ENCODE results near the gene PHACTR4. TPM values are rescaled to one million over a fixed set of nuclear protein-coding genes. Genes with fewer than 3 reads are reported as not detected.
A peak's percentile ranks its signal among the peaks of the same experiment; 100 is the strongest.

The PHACTR4 gene
- total and polyA plus RNA-seq, 2 experiments from 2014 or later: 35.4 to 47.1 TPM

GRCh38 chr1:28518000-28518744 lies 148.6 kb downstream of the PHACTR4 start:
- Histone ChIP-seq H3K27ac (ENCODE audit: low read depth) (peak overlapping the region; percentile 100), H3K4me3 (peak overlapping the region; percentile 87), H3K9me2 (ENCODE audit: insufficient read depth) (no peaks in the 10 kb centered on the region), H3K4me1 (ENCODE audit: insufficient read depth) (peaks cover 27% of the 10 kb centered on the region), H3K4me2 (peak overlapping the region; percentile 99), H3K27me3 (ENCODE audit: insufficient read depth) (no peaks in the 10 kb centered on the region), H3K36me3 (ENCODE audit: insufficient read depth) (no peaks in the 10 kb centered on the region), H4K20me1 (replicated peaks; ENCODE audit: insufficient read depth) (peaks cover 20% of the 10 kb centered on the region; the same call in 1 of the 2 replicates), H3K79me2 (replicated peaks; ENCODE audit: insufficient read depth) (peaks cover 46% of the 10 kb centered on the region), H2AFZ (peak overlapping the region; percentile 76; the same call in 1 of the 2 replicates), H3F3A (replicated peaks; ENCODE audit: low read depth) (peaks cover 49% of the 10 kb centered on the region)
- H3K36me3 Mint-ChIP-seq (ENCODE audit: low read depth): peaks cover 45% of the 10 kb centered on the region
- peaks cover 14% of the 10 kb centered on the region; the same call in 2 of the 3 replicates for H3K9me3 Mint-ChIP-seq
- H3K4me3 Mint-ChIP-seq: peak overlapping the region; percentile 84
- TF ChIP-seq ETS1 (IDR thresholded peaks at IDR 0.05) (0 out of 2 replicates have a peak, but pooled peaks have one; percentile 27), ZNF331 (CRISPR knock-in tag; IDR thresholded peaks at IDR 0.05; ENCODE audit: low read depth) (no peak), POLR2AphosphoS5 (IDR thresholded peaks at IDR 0.05; ENCODE audit: low read depth) (peak; percentile 81)
- TF ChIP-seq, protein P1, sequence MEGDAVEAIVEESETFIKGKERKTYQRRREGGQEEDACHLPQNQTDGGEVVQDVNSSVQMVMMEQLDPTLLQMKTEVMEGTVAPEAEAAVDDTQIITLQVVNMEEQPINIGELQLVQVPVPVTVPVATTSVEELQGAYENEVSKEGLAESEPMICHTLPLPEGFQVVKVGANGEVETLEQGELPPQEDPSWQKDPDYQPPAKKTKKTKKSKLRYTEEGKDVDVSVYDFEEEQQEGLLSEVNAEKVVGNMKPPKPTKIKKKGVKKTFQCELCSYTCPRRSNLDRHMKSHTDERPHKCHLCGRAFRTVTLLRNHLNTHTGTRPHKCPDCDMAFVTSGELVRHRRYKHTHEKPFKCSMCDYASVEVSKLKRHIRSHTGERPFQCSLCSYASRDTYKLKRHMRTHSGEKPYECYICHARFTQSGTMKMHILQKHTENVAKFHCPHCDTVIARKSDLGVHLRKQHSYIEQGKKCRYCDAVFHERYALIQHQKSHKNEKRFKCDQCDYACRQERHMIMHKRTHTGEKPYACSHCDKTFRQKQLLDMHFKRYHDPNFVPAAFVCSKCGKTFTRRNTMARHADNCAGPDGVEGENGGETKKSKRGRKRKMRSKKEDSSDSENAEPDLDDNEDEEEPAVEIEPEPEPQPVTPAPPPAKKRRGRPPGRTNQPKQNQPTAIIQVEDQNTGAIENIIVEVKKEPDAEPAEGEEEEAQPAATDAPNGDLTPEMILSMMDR (conservative IDR thresholded peaks at IDR 0.05; ENCODE audit: low read depth in 2 of 2): peak; percentile 87 to 88
- H3K4me1 Mint-ChIP-seq: peaks cover 38% of the 10 kb centered on the region
- DNase-seq (ENCODE audit: low spot score) (peak; percentile 95), ATAC-seq (peak; percentile 41)
- H3K27me3 Mint-ChIP-seq (ENCODE audit: insufficient read depth, low read depth, poor library complexity): peaks cover 40% of the 10 kb centered on the region
- peak overlapping the region; percentile 97 for H3K27ac Mint-ChIP-seq

DNA sequence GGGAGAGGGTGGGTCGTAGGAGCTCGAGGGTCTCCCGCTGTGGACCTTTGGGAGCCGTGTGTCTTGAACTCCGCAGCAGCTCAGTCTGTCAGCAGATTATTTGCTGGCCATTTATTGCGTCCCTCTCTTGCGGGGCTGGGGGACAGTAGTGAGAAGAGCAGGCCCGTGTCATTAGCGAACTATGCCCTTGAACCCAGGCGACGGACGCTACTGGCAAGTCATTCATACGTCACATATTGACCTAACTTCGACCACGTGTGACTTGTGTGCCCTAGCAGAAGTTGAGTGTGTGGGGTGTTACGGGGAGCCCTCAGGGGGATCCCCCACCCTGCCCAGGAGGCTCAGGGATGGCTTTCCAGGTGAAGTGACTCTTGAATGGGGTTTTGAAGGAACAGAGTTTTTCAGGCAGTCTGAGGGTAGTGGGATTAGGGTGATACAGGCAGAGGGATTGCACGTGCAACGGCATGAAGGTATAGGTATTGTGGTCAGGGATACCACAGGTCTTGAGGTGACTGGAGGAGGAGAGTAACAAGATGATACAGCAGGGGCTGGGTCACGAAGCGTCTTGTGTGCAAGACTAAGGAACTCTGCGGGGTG lies 149.3 kb downstream of the PHACTR4 start:
- peaks cover under 1% of the 10 kb centered on the region; the same call in 1 of the 2 replicates for H3K36me3 ChIP-seq (ENCODE audit: insufficient read depth)
- H3K4me1 Mint-ChIP-seq: peaks cover 44% of the 10 kb centered on the region
- peaks cover 12% of the 10 kb centered on the region; the same call in 2 of the 3 replicates for H3K9me3 Mint-ChIP-seq
- H3K27ac Mint-ChIP-seq: peak overlapping the region; percentile 97
- TF ChIP-seq EZH2 (IDR thresholded peaks at IDR 0.05; ENCODE audit: low read depth, unreplicated experiment) (no peak), CREB1 (CRISPR knock-in tag; IDR thresholded peaks at IDR 0.05; ENCODE audit: low read depth) (peak; percentile 85)
- H3K27ac ChIP-seq (ENCODE audit: low read depth): peak overlapping the region; percentile 92
- no peak for DNase-seq (ENCODE audit: low spot score)
- peak overlapping the region; percentile 99 for H3K4me2 ChIP-seq
- H3K27me3 ChIP-seq (ENCODE audit: insufficient read depth): no peaks in the 10 kb centered on the region
- peaks cover 27% of the 10 kb centered on the region for H3K4me1 ChIP-seq (ENCODE audit: insufficient read depth)
- peaks cover 46% of the 10 kb centered on the region for H3F3A ChIP-seq (replicated peaks; ENCODE audit: low read depth)
- peak overlapping the region; percentile 76; the same call in 1 of the 2 replicates for H2AFZ ChIP-seq
- peak overlapping the region; percentile 87 for H3K4me3 ChIP-seq
- peaks cover 34% of the 10 kb centered on the region for H3K27me3 Mint-ChIP-seq (ENCODE audit: insufficient read depth, low read depth, poor library complexity)
- no peaks in the 10 kb centered on the region for H3K9me2 ChIP-seq (ENCODE audit: insufficient read depth)
- peaks cover 25% of the 10 kb centered on the region; the same call in 1 of the 2 replicates for H4K20me1 ChIP-seq (replicated peaks; ENCODE audit: insufficient read depth)
- no peak for ATAC-seq
- H3K4me3 Mint-ChIP-seq: peak overlapping the region; percentile 84
- H3K79me2 ChIP-seq (replicated peaks; ENCODE audit: insufficient read depth): peaks cover 53% of the 10 kb centered on the region
- H3K36me3 Mint-ChIP-seq (ENCODE audit: low read depth): peaks cover 45% of the 10 kb centered on the region

All from GM23338 (cell line).